T follicular helper cell (primary cell): ENCODE measurements around the gene SPSB3.
"Not testable (repeated sequence)": the region's sequence is repeated elsewhere in the genome, so short reads cannot be mapped to it uniquely, and the experiment has no call there.

Source experiments
- DNase-seq: peaks from one replicate; pipeline ENCODE4 v3.0.0-alpha.2; 2020; ENCODE audit warnings: low read depth

SPSB3 gene

GRCh38 chr16:1816396-1817275 is 34.3 kb upstream of the SPSB3 start:
- DNase-seq = no peak

GRCh38 chr16:1815461-1815860 is 33.1 kb upstream of the SPSB3 start:
- DNase-seq = no peak

- peak; percentile 31 for DNase-seq
Observed at GRCh38 chr16:1812732-1813163, 30.4 kb upstream of the SPSB3 start.

DNA sequence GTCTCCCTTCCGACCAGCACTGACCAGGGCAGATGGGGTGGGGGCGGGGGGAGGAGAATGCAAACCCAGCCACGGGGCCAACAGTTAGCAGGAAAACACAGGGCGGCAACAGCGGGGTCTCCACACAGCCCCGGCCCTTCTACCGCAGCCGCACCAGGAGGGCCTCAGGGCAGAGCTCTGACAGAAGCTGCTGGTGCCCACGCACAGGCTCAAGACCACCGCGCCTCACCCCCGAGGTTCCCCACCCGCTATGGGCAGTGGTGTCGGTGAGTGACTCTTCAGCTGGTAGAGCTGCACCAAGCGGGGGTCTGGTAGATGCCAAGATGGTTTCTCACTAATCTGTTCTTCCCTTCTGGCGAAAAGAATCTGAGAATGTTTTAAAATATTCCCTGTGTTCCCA is 28.2 kb upstream of the SPSB3 start:
- no peak for DNase-seq

GRCh38 chr16:1810106-1810505 is 27.7 kb upstream of the SPSB3 start:
- DNase-seq = no peak

GRCh38 chr16:1809281-1809801 is 27.0 kb upstream of the SPSB3 start:
- DNase-seq = no peak

DNA sequence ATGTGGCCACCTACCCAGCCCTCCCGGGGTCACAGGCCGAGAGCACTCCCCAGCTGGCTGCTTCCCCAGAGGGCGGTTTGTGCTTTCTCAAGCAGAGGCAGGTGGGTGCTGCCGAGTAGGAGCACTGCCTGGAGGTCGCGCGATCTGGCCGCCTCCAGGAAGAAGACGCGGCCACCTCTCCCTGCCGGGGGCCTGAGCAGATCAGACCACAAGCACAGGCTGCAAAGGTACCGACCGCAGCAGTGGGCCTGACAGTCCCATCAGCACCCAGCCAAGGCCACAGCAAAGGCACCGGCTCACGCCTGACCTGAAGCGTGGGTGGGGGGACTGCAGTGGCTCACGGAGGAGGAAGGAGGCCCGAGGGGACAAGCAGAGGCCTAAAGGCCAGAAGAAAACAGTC is 26.3 kb upstream of the SPSB3 start:
- no peak for DNase-seq

DNA sequence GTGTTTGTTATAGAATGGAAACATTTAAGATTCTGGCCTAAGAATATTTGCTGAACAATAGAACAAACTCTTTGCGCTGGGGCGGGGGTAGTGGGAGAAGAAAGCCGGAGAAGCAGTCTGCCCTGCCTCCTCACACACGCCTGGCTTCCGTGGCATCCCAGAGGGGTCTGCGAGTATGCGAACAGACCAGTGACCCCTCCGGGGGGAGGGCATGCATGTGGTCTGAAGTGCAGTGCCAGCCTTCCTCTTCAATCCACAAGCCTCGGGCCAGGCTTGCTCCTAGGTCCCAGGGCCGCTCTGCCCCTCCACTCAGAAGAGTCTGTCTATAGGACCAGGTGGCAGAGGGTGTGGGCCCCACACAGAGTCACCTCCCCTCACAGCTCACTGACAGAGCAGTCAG is 25.3 kb upstream of the SPSB3 start:
- no peak for DNase-seq

DNA sequence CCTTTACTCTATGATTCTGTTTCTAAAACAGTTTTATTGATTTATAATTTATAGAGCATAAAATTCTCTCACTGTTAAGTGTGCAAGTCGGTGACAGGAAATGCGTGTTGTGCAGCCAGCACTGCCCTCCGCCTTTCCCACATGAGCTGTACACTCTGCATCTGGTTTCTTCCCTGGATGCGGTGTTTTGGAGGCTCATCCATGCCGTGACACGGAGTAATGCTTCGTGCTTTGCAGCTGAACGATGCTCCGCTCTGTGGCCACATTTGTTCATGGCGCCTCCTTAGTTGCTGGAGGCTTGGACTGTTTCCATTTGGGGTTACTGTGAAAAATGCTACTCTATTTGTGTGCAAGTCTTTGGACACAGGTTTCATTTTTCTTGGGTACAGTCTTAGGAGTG is 18.3 kb upstream of the SPSB3 start:
- DNase-seq = no peak

GRCh38 chr16:1799263-1799662 is 16.9 kb upstream of the SPSB3 start:
- not testable (repeated sequence) for DNase-seq

DNA sequence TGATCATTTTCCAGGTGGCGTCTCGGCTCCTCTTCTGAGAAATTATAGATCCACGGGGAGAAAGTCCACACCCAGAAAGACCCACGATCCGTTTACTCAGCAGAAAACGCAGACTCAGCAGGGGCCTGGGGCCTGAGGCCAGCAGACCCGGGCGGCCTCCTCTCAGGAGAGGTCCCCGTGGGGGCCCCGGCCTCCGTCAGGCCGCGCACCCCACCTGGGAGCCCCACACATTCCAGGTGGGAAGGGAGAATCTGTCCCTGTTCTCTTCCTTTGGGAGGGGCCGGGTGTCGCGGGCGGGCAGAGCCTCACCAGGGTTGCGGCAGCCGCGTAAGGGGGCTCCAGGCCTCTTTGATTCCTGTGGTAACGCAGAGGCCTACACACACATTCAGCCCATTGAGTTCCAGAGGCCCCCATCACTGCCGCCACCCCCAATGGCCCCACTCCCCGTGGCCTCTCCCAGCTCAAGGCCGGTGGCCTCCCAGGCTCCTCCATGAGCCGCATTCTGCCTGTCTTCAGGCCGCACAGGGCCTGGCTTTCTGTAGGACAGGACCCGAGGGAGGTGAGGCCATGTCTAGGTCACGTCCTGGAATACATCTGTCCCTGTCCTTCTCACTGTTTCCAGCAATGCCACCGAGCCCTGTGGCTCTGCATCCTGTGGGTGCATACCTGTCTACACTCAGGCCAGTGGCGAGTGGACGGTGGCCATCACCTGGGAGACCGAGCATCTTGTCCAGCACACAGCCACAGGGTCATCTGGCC is 12.7 kb upstream of the SPSB3 start:
- no peak for DNase-seq

DNA sequence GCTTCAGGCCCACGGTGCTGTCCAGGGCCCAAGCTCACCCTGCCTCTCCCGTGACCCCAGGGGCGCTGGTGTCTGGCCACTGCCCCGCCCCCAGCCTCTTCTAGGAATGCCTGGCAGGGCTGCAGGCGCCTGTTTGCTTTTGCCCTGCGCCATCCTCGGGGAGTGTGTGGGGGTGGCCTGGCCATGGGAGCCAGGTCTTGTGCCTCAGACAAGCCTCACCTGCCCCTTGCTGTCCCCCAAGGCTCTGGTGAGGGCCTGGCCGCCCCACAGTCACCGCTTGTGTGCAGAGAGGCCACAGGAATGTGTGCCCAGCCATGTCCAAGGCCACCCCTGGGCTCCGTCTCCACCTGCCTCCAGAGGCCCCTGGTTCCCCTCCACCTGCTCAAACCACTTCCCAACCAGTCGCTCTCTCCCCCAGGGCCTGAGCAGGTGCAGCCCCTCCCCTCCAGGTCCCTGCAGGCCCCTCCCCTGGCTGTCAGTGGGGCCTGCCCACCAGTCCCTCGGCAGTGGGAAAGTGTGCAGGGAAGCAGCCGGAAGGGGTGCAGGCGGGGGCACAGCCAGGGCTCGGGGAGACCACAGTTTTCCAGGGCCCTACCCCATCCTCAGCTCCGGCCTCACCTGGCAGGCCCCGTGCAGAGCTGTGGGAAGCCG is 12.0 kb upstream of the SPSB3 start:
- DNase-seq = no peak

DNA sequence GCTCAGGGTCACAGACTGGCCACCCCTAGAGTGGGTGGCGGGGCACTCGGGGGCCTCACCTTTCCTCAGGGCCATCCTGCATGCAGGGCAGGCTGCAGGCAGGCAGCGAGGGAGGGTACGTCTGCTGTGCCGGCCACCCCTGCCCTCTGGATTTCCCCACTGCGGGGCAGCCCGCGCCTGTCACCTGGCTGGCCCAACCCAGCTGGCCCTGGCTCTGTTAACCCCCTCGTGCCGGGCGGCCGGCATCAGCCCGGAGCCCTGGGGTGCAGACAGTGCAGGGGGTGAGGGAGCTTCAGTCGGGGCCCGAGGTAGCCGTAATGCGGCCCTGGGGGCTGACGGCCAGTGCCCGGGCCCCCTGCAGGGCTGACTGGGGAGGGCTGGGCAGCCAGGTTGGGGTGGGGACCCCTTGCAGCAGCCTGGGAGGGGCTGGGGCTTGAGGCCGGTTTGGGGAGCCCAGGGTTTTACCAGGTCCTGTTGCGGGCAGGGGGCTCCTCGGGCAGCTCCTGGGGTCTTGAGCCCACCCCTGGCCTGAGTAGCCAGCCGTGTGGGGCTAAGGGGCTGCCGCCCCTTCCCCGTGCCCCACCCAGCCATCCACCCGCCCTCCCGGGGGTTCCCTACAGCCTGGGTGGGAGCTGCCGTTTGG is 11.3 kb upstream of the SPSB3 start, which contains the start of gene IGFALS:
Gene IGFALS (minus strand): TSS at position 128 of the 643 bp plus-strand sequence. CDS start 53 bp downstream, at position 75.
- no peak for DNase-seq

- DNase-seq = no peak
Observed at GRCh38 chr16:1792836-1793577, 10.6 kb upstream of the SPSB3 start.

GRCh38 chr16:1791943-1792812 is 9.8 kb upstream of the SPSB3 start:
- DNase-seq = no peak

DNA sequence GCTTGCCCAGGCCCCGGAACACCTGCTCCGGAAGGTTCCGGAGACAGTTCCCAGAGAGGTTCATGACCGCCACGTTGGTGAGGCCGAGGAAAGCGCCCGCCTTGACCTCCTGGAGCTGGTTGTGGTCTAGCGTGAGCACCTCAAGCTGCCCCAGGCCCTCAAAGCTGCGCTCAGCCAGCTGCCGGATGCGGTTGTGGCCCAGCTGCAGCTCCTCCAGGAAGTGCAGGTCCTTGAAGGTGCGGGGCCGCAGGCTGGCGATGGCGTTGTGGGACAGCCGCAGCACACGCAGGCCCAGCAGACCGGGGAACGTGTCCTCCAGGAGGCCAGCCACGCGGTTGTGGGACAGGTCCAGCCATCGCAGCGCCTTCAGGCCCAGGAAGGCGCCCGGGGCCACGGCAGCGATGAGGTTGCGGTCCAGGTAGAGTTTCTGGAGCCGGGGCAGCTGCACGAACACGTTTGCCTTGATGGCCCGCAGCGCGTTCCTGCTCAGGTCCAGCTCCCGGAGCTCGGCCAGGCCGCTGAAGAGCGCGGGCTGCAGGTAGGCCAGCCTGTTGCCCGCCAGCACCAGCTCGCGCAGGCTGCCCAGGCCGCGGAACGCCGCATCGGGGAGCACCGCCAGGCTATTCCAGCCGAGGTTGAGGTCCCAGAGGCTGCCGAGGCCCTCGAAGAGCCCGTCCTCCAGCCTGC is 9.0 kb upstream of the SPSB3 start:
- no peak for DNase-seq

DNA sequence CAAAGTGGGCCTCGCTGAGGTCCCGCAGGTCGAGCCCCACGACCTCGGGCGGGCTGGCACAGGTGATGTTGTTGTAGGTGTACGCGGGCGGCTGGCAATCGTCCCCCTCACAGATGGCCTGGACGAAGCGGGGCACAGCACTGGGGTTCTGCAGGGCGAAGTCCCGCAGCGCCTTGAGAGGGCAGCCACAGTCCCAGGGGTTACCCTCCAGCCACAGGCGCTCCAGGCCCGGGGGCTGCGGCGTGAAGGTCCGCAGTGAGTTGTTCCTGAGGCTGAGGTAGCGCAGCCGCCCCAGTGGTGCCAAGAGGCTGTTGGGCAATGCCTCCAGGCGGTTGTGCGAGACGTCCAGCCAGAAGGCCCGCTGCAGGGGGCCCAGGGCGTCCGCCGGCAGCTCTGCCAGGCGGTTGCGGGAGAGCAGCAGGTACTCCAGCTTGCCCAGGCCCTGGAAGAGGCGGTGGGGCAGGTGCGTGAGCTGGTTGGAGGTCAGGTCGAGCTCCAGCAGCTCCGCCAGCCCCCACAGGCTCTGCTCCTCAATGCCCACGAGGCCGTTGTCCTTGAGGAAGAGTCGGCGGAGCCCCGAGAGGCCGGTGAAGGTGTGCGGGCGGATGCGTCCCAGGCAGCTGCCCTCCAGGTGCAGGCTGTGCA is 8.4 kb upstream of the SPSB3 start:
- no peak for DNase-seq

- DNase-seq = no peak
Observed at GRCh38 chr16:1790261-1790610, 7.9 kb upstream of the SPSB3 start.

DNA sequence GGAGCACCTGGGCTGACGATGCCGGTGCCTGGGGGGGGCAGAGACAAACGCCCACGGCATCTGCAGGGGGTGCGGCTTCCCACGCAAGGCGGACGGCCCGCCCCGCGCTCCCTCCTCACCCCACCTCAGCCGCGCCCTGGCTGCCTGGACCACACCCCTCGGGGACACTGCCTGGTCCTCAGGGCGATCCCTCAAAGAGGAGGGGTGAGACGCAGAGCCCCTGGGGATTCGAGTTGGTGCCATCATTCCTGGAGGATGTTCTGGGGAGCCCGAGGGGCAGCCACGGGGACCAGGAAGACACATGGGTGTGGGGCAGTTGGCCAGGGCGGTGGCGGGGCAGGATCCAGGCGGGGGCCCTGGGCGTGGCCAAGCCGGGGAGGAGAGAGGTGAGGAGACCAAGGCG is 7.3 kb upstream of the SPSB3 start:
- DNase-seq = no peak
